Activated CD4-positive, alpha-beta memory T cell treated with anti-CD3 and anti-CD28 coated beads for 36 hours (primary cell): ENCODE data around the gene CILP2. TPM values are rescaled to one million over a fixed set of nuclear protein-coding genes. Genes with fewer than 3 reads are reported as not detected.

ENCODE experiments used
- CTCF ChIA-PET: fragments of 350-600 bp; sonication (Branson Sonifier 250); formaldehyde crosslinking; loops from one replicate; lab custom pipeline; 2021; ENCODE audit warnings: antibody characterized with exemption, inconsistent platforms; lab: Charles Lee
- POLR2A ChIA-PET: fragments of 350-600 bp; sonication (Branson Sonifier 250); formaldehyde crosslinking; loops from one replicate; lab custom pipeline; 2021; ENCODE audit warnings: antibody characterized with exemption; lab: Charles Lee
- DNase-seq: peaks from one replicate; pipeline ENCODE4 v3.0.0-alpha.2; 2020
- H3K27ac Mint-ChIP-seq: one replicate; pipeline ENCODE4 v1.8.0; 2021; ENCODE audit warnings: mixed read lengths
- H3K27me3 Mint-ChIP-seq: one replicate; pipeline ENCODE4 v1.8.0; 2021; ENCODE audit warnings: mixed read lengths
- H3K36me3 Mint-ChIP-seq: one replicate; pipeline ENCODE4 v1.8.0; 2021; ENCODE audit warnings: mixed read lengths
- H3K4me1 Mint-ChIP-seq: one replicate; pipeline ENCODE4 v1.8.0; 2021; ENCODE audit warnings: low read depth, mixed read lengths
- H3K4me3 Mint-ChIP-seq: one replicate; pipeline ENCODE4 v1.8.0; 2021; ENCODE audit warnings: mild to moderate bottlenecking, mixed read lengths
- H3K9me3 Mint-ChIP-seq: one replicate; pipeline ENCODE4 v1.8.0; 2021; ENCODE audit warnings: mixed read lengths
- intact Hi-C: fragments of 100-400 bp; cut with micrococcal nuclease; formaldehyde crosslinking; loops from one replicate; pipeline ENCODE4 v1.15.1; 2023
- total RNA-seq, 2 experiments: library from RNA; stranded (reverse); gene quantifications; one replicate each; pipeline ENCODE4 v1.2.3, GENCODE V29; 2021

Gene CILP2
- total RNA-seq, 2 experiments from 2014 or later = 0.44 to 0.50 TPM

- CTCF ChIA-PET = interaction anchor here (1.5 kb wide), 1 partner anchor 118 kb away, joined by 5 read pairs; the partner anchor contains the start of gene GMIP
- Mint-ChIP-seq H3K27me3 (no peaks in the 10 kb centered on the region), H3K9me3 (no peaks in the 10 kb centered on the region), H3K4me1 (peaks cover 10% of the 10 kb centered on the region), H3K27ac (no peak overlapping the region), H3K36me3 (peaks cover 14% of the 10 kb centered on the region), H3K4me3 (no peak overlapping the region)
- POLR2A ChIA-PET = no interaction called here
- intact Hi-C loops = no loop called here
- DNase-seq = no peak
Observed at GRCh38 chr19:19525611-19526380, 12.3 kb upstream of the CILP2 start.

- H3K4me1 Mint-ChIP-seq = peaks cover 6% of the 10 kb centered on the region
- intact Hi-C loops = no loop called here
- ChIA-PET CTCF (no interaction called here), POLR2A (no interaction called here)
- H3K27ac Mint-ChIP-seq = no peak overlapping the region
- H3K36me3 Mint-ChIP-seq = peaks cover 11% of the 10 kb centered on the region
- no peak overlapping the region for H3K4me3 Mint-ChIP-seq
- no peaks in the 10 kb centered on the region for H3K9me3 Mint-ChIP-seq
- no peak for DNase-seq
- H3K27me3 Mint-ChIP-seq = no peaks in the 10 kb centered on the region
Observed at GRCh38 chr19:19526581-19527370, 11.3 kb upstream of the CILP2 start.

GRCh38 chr19:19527371-19527656, 10.8 kb upstream of the CILP2 start:
- POLR2A ChIA-PET = no interaction called here
- CTCF ChIA-PET = no interaction called here

GRCh38 chr19:19527674-19528625, 10.1 kb upstream of the CILP2 start:
- POLR2A ChIA-PET = no interaction called here

More at GRCh38 chr19:19527371-19527656, 10.8 kb upstream of the CILP2 start:
- Mint-ChIP-seq H3K4me1 (peaks cover 10% of the 10 kb centered on the region), H3K27me3 (no peaks in the 10 kb centered on the region), H3K36me3 (peaks cover 13% of the 10 kb centered on the region), H3K9me3 (no peaks in the 10 kb centered on the region), H3K4me3 (no peak overlapping the region), H3K27ac (no peak overlapping the region)
- intact Hi-C loops = no loop called here
- DNase-seq = no peak

GRCh38 chr19:19528721-19529490, 9.2 kb upstream of the CILP2 start, which contains the start of gene YJEFN3:
YJEFN3 (plus strand) TSS chr19:19528911; CDS start chr19:19528933, 22 bp downstream.
- no peaks in the 10 kb centered on the region for H3K9me3 Mint-ChIP-seq

More at GRCh38 chr19:19527674-19528625, 10.1 kb upstream of the CILP2 start:
- H3K4me1 Mint-ChIP-seq = peaks cover 9% of the 10 kb centered on the region
- DNase-seq = no peak
- H3K27ac Mint-ChIP-seq = no peak overlapping the region
- intact Hi-C loops = no loop called here
- CTCF ChIA-PET = interaction anchor here (1.5 kb wide), 1 partner anchor 116 kb away, joined by 9 read pairs; the partner anchor contains the start of gene GMIP
- peaks cover 9% of the 10 kb centered on the region for H3K36me3 Mint-ChIP-seq
- no peaks in the 10 kb centered on the region for H3K27me3 Mint-ChIP-seq
- no peaks in the 10 kb centered on the region for H3K9me3 Mint-ChIP-seq
- no peak overlapping the region for H3K4me3 Mint-ChIP-seq

GRCh38 chr19:19529783-19530422, 8.2 kb upstream of the CILP2 start:
- Mint-ChIP-seq H3K9me3 (no peaks in the 10 kb centered on the region), H3K27ac (no peak overlapping the region), H3K4me1 (peaks cover 8% of the 10 kb centered on the region), H3K36me3 (peaks cover 3% of the 10 kb centered on the region), H3K4me3 (no peak overlapping the region), H3K27me3 (no peaks in the 10 kb centered on the region)
- intact Hi-C loops = no loop called here
- CTCF ChIA-PET = interaction anchor here (0.7 to 4.5 kb wide), 5 partner anchors 25 to 115 kb away, joined by 4 to 98 read pairs (median 9); partner anchors contain the start of gene GMIP
- DNase-seq = no peak
- POLR2A ChIA-PET = interaction anchor here (1.2 kb wide), 1 partner anchor 15 kb away, joined by 4 read pairs; the partner anchor contains the start of gene TSSK6

More at GRCh38 chr19:19528721-19529490, 9.2 kb upstream of the CILP2 start, which contains the start of gene YJEFN3:
- Mint-ChIP-seq H3K4me1 (peaks cover 8% of the 10 kb centered on the region), H3K4me3 (no peak within 1 kb of the TSS), H3K27me3 (no peaks in the 10 kb centered on the region), H3K27ac (no peak within 1 kb of the TSS), H3K36me3 (peaks cover 7% of the 10 kb centered on the region)
- DNase-seq = no peak
- POLR2A ChIA-PET = interaction anchor here (1.2 kb wide), 1 partner anchor 14 kb away, joined by 4 read pairs; the partner anchor contains the start of gene TSSK6
- intact Hi-C loops = no loop called here
- CTCF ChIA-PET = interaction anchor here (1.5 to 4.5 kb wide), 2 partner anchors 26 to 115 kb away, joined by 9 to 98 read pairs; partner anchors contain the start of gene GMIP

GRCh38 chr19:19530423-19530804, 7.7 kb upstream of the CILP2 start:
- CTCF ChIA-PET = interaction anchor here (0.7 to 4.5 kb wide), 5 partner anchors 24 to 115 kb away, joined by 3 to 98 read pairs (median 4); partner anchors contain the start of gene GMIP
- no peak overlapping the region for H3K27ac Mint-ChIP-seq
- POLR2A ChIA-PET = no interaction called here
- peaks cover 8% of the 10 kb centered on the region for H3K4me1 Mint-ChIP-seq
- H3K4me3 Mint-ChIP-seq = no peak overlapping the region
- no peak for DNase-seq
- no peaks in the 10 kb centered on the region for H3K9me3 Mint-ChIP-seq
- H3K36me3 Mint-ChIP-seq = peaks cover 3% of the 10 kb centered on the region
- no peaks in the 10 kb centered on the region for H3K27me3 Mint-ChIP-seq
- intact Hi-C loops = no loop called here

GRCh38 chr19:19530889-19531288, 7.2 kb upstream of the CILP2 start:
- intact Hi-C loops = no loop called here
- Mint-ChIP-seq H3K36me3 (peaks cover 3% of the 10 kb centered on the region), H3K27ac (no peak overlapping the region), H3K9me3 (no peaks in the 10 kb centered on the region), H3K4me3 (no peak overlapping the region), H3K27me3 (no peaks in the 10 kb centered on the region), H3K4me1 (peaks cover 8% of the 10 kb centered on the region)
- CTCF ChIA-PET = interaction anchor here (0.6 to 4.5 kb wide), 11 partner anchors 10 to 363 kb away, joined by 3 to 98 read pairs (median 4); partner anchors contain the start of gene GMIP
- POLR2A ChIA-PET = interaction anchor here (1.2 kb wide), 1 partner anchor 115 kb away, joined by 4 read pairs; no protein-coding TSS in a partner anchor
- DNase-seq = no peak

- Mint-ChIP-seq H3K27ac (no peak overlapping the region), H3K36me3 (peaks cover 3% of the 10 kb centered on the region), H3K4me1 (peaks cover 11% of the 10 kb centered on the region), H3K9me3 (no peaks in the 10 kb centered on the region), H3K4me3 (no peak overlapping the region), H3K27me3 (no peaks in the 10 kb centered on the region)
- intact Hi-C loops = loop anchor here (1.0 kb wide), 2 partner anchors 112 to 427 kb away; no protein-coding TSS in a partner anchor
- ChIA-PET CTCF (interaction anchor here (0.6 to 4.5 kb wide), 47 partner anchors 9 to 427 kb away, joined by 3 to 98 read pairs (median 5); partner anchors contain the start of genes ATP13A1, GMIP, LPAR2 and NDUFA13), POLR2A (interaction anchor here (0.9 to 2.0 kb wide), 4 partner anchors 16 to 130 kb away, joined by 3 to 8 read pairs (median 6); partner anchors contain the start of genes GMIP, NDUFA13 and TSSK6)
- DNase-seq = peak; percentile 89
Observed at GRCh38 chr19:19531951-19532805, 5.9 kb upstream of the CILP2 start.
